G401 (cell line): ENCODE measurements around the gene SOBP. TPM values are rescaled to one million over a fixed set of nuclear protein-coding genes. Genes with fewer than 3 reads are reported as not detected.
A peak's percentile ranks its signal among the peaks of the same experiment; 100 is the strongest.

Experiments used
- DNase-seq: peaks from one replicate; pipeline ENCODE4 v3.0.0-alpha.2; 2015; ENCODE audit warnings: low spot score
- in situ Hi-C: cut with HindIII; loops from 2 replicates; pipeline ENCODE4 v1.10.0; 2016; ENCODE audit warnings: low sequenced_read_pairs, mixed read lengths
- total RNA-seq: library from RNA; depleted of rRNA; stranded (reverse); fragments of >200 nt; shearing (Covaris generic); gene quantifications from 2 replicates; pipeline ENCODE4 v1.2.3, GENCODE V29; 2014

SOBP gene
- total RNA-seq, 1 experiment from 2014 or later: 3.7 TPM

GRCh38 chr6:107602321-107603005 lies 112.5 kb downstream of the SOBP start:
- in situ Hi-C loops: no loop called here
- no peak for DNase-seq

GRCh38 chr6:107603006-107603370 lies 113.1 kb downstream of the SOBP start:
- in situ Hi-C loops: no loop called here

GRCh38 chr6:107604549-107604948 lies 114.6 kb downstream of the SOBP start:
- in situ Hi-C loops: no loop called here
- no peak for DNase-seq

More at GRCh38 chr6:107603006-107603370, 113.1 kb downstream of the SOBP start:
- DNase-seq: no peak

- DNase-seq: no peak
- in situ Hi-C loops: no loop called here
Observed at GRCh38 chr6:107606407-107606806, 116.5 kb downstream of the SOBP start.

- DNase-seq: peak; percentile 61
- in situ Hi-C loops: no loop called here
Observed at GRCh38 chr6:107607116-107607515, 117.2 kb downstream of the SOBP start.

- no peak for DNase-seq
- in situ Hi-C loops: no loop called here
Observed at GRCh38 chr6:107611094-107611810, 121.3 kb downstream of the SOBP start.

GRCh38 chr6:107612762-107613415 lies 123.0 kb downstream of the SOBP start:
- no peak for DNase-seq
- in situ Hi-C loops: no loop called here

GRCh38 chr6:107613651-107614379 lies 123.9 kb downstream of the SOBP start:
- no peak for DNase-seq
- in situ Hi-C loops: no loop called here

GRCh38 chr6:107614828-107615227 lies 124.9 kb downstream of the SOBP start:
- DNase-seq: no peak
- in situ Hi-C loops: no loop called here

GRCh38 chr6:107616775-107617174 lies 126.9 kb downstream of the SOBP start:
- in situ Hi-C loops: no loop called here
- peak; percentile 63 for DNase-seq

GRCh38 chr6:107617341-107617932 lies 127.5 kb downstream of the SOBP start:
- DNase-seq: no peak
- in situ Hi-C loops: no loop called here

- in situ Hi-C loops: no loop called here
- no peak for DNase-seq
Observed at GRCh38 chr6:107618672-107619071, 128.8 kb downstream of the SOBP start.

- in situ Hi-C loops: no loop called here
Observed at GRCh38 chr6:107620732-107621131, 130.8 kb downstream of the SOBP start.

GRCh38 chr6:107621229-107621937 lies 131.5 kb downstream of the SOBP start:
- DNase-seq: no peak
- in situ Hi-C loops: no loop called here

More at GRCh38 chr6:107620732-107621131, 130.8 kb downstream of the SOBP start:
- DNase-seq: no peak

GRCh38 chr6:107622269-107622668 lies 132.4 kb downstream of the SOBP start:
- in situ Hi-C loops: no loop called here
- no peak for DNase-seq

- no peak for DNase-seq
- in situ Hi-C loops: no loop called here
Observed at GRCh38 chr6:107624050-107624449, 134.1 kb downstream of the SOBP start.

- DNase-seq: no peak
- in situ Hi-C loops: no loop called here
Observed at GRCh38 chr6:107624541-107624940, 134.6 kb downstream of the SOBP start.

GRCh38 chr6:107625264-107625663 lies 135.3 kb downstream of the SOBP start:
- in situ Hi-C loops: no loop called here
- DNase-seq: no peak

- in situ Hi-C loops: no loop called here
Observed at GRCh38 chr6:107626645-107627044, 136.7 kb downstream of the SOBP start.

More at GRCh38 chr6:107626645-107627044, 136.7 kb downstream of the SOBP start:
- DNase-seq: no peak
